GM10266 (cell line): ENCODE data around the gene FLNA.
"Not testable (repeated sequence)": the region's sequence is repeated elsewhere in the genome, so short reads cannot be mapped to it uniquely, and the experiment has no call there.

Source experiments
- DNase-seq: peaks from one replicate; pipeline ENCODE4 v3.0.0; 2012; ENCODE audit errors: extremely low spot score
- TF ChIP-seq, protein P1 (sequence below): IDR thresholded peaks from 2 replicates; pipeline ENCODE4 v1.5.1; 2012; ENCODE audit warnings: mild to moderate bottlenecking, low read depth; ENCODE audit not compliant: control insufficient read depth, insufficient read depth; ENCODE audit errors: missing control alignments

Gene FLNA

DNA sequence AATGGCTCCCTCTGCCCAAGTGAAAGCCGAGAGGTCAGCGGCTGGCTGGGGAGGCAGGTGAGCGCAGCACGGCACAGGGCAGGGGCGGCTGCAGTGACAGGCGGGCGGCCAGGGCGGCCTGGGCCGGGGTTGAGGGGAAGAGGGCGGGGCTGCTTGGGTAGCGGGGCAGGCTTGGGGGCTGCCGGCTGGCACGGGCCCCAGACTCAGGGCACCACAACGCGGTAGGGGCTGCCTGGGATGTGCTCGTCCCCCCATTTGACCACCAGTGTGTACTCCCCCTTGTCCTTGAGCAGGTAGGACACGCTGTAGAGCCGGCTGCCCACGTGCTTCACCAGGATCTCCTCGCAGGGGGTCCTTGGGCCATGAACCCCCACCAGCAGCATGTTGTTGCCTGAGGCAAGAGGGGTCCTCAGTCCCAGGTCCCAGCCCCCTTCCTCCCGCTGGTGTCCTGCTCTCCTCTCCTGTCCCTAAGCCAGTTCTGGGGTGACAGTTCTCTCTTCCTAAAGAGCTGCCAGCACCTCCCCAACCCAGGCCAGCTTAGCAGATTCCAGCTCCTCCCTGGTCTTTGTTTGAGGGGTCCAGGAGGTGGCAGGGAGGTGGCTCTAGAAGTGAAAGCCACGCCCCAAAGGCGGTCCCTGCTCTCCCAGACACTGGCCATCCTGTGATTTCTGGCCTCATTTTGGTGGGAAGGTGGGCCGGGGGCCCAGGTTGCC is 25.6 kb downstream of the FLNA start:
- TF ChIP-seq, protein P1, sequence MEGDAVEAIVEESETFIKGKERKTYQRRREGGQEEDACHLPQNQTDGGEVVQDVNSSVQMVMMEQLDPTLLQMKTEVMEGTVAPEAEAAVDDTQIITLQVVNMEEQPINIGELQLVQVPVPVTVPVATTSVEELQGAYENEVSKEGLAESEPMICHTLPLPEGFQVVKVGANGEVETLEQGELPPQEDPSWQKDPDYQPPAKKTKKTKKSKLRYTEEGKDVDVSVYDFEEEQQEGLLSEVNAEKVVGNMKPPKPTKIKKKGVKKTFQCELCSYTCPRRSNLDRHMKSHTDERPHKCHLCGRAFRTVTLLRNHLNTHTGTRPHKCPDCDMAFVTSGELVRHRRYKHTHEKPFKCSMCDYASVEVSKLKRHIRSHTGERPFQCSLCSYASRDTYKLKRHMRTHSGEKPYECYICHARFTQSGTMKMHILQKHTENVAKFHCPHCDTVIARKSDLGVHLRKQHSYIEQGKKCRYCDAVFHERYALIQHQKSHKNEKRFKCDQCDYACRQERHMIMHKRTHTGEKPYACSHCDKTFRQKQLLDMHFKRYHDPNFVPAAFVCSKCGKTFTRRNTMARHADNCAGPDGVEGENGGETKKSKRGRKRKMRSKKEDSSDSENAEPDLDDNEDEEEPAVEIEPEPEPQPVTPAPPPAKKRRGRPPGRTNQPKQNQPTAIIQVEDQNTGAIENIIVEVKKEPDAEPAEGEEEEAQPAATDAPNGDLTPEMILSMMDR = no peak
- DNase-seq = no peak

DNA sequence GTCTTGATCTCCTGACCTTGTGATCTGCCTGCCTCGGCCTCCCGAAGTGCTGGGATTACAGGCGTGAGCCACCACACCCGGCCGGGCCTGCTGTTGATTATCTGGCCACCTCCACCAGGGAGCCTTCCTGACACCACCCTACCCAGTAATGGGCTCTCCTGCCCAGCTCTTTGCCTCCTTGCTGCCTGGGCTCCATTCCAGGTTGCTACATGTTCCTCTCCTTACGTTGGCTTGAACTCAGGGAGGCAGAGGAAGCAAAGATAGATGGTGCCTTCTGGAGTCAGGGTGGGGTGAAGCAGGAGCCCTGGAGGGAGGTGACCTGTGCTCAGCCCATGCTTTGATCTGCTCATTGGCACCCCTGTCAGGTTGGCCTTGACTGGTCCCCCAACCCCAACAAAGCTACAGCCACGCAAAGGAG is 26.3 kb downstream of the FLNA start:
- TF ChIP-seq, protein P1 = no peak
- no peak for DNase-seq

DNA sequence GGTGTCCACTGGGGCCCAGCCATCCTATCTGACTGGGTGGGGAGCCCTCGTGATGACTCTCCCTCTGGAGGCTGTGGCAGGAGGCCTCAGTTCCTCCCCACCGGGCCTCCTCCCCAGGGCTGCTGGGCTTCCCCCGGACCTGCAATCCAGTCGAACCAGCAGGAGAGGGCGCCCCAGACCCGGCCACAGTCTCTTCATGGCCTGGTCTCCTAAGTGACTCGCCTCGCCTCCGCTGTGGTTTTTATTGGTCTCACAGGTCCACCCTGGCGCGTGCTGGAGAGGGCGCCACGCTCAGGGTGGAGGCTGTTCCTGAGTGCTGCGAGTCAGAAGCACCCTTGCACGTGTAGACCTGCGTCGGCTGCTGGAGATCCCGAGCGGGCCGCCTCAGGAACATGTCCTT is 30.8 kb downstream of the FLNA start:
- not testable (repeated sequence) for DNase-seq

DNA sequence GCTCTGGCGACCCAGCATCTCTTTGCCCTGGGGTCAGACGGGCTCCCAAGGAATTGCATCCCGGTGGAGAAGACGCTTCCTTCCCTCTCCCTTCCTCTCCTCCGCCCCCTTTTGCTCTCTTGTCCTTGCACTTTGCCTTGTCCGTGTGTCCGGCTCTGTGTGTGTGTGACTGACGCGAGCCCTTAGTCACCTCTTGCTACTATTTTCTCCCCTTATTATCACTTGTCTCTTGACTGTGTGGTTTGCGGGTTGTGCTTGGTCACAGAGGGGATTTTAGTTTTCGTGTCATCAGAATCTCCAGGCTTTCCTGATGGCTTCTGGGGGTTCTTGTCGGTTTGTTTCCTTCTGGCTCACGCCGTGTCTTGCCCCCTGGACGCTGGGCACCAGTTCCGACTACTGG is 31.4 kb downstream of the FLNA start:
- DNase-seq = not testable (repeated sequence)

DNA sequence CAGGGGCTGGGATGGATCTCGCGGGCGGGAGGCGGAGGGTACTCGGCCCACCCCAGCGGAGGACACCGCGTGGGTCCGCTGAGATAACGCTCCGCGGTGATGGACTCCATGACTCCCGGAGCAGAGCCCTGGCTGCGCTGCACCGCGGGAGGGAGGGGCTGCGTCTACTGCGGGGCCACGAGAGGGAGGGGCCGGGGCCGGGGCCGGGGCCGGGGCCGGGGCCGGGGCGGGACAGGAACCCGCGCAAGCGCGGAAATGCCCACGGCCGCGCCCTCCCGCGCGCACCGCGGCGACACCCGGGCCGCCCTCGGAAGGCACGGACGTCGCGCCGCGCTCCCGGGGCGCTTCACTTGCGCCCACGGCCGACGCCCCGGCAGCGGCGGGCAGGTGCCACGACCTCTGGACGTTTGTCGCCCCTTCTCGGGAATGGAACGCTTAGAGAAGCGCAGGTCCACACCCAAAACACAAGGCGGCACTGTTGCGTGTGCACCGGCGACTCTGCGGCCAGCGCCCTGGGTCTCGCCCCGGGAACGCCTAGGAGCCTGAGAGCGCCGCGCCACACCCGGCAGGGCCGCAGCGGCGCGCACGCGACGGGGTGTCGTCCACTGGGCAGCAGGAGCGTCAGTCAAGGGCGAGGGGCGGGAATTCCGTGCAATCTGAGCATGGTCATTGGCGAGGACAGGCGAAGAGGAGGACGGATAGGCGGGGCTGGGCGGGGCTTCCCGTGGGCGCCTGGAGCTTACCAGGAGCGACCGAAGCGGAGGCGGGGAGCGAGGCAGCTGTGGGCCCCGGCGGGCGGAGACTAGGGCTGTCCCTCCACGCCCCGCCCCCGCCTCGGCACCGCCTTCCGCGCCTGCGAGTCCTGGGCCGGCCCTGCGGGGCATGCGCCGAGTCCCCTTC is 32.8 kb downstream of the FLNA start:
- DNase-seq = not testable (repeated sequence)

DNA sequence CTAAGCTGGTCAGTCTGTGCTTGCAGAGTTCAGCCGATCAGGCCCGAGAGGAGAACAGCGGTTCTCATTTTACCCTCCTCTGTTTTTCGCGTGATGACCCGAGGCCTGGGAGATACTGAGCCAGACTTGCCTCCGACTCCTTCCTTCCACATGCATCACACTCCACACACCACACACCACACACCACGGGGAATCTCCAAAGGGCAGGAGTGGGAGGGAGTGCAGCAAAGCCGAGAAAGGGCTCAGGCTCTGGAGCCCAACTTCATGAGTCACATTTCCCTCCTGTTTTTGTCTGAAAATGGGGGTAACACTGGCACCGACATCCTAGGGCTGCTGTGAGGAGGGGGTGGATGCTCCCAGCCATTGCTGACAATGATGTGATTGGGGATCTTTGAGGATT is 39.9 kb downstream of the FLNA start:
- TF ChIP-seq, protein P1 = no peak
- no peak for DNase-seq

DNA sequence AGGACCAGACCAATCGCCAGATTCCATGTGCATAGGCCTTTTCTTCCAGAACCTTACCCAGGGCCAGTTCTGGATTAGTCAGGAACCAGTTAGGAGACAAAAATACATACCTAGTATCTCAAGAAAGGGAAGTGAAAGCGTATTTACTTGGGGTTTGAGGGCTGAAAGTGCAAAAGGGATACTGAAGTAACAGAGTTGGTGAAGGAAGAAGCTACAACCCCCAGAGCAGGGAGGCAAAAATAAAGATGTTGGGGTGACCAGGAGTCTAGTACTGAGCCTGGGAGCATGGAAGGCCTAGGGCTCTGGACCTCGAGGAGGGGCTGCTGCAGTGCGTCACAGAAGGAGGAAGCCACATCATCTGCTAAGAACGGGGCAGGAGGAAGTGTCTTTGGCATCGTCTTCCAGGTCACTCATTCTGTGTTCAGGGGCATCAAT is 40.6 kb downstream of the FLNA start:
- peak; percentile 50 for DNase-seq
- TF ChIP-seq, protein P1 = no peak

DNA sequence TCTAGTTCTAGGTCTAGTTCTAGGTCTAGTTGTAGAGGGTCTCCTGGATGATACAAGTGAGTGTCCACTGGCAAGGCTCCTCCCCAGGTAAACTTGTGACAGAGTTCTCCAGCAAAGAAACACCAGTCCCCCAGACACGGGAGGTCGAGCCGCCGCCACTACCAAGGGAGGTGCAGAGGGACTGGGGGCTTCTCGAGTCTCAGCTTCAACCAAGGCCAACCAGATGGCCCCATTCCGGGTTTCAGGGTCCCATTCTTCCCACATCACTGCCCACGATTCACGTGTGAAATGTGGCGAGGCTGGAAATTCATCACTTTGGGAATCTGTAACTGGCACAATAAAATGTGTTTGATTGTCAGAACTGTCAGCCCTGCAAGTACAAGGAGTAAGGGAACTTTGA is 41.3 kb downstream of the FLNA start:
- DNase-seq = no peak
- TF ChIP-seq, protein P1 = no peak
